ENCODE results near the gene ATXN1. TPM values are rescaled to one million over a fixed set of nuclear protein-coding genes. Genes with fewer than 3 reads are reported as not detected.

Gene ATXN1
- total RNA-seq, 4 donors from 2014 or later, result 16.3 to 52.2 (median 25.7) TPM

DNA sequence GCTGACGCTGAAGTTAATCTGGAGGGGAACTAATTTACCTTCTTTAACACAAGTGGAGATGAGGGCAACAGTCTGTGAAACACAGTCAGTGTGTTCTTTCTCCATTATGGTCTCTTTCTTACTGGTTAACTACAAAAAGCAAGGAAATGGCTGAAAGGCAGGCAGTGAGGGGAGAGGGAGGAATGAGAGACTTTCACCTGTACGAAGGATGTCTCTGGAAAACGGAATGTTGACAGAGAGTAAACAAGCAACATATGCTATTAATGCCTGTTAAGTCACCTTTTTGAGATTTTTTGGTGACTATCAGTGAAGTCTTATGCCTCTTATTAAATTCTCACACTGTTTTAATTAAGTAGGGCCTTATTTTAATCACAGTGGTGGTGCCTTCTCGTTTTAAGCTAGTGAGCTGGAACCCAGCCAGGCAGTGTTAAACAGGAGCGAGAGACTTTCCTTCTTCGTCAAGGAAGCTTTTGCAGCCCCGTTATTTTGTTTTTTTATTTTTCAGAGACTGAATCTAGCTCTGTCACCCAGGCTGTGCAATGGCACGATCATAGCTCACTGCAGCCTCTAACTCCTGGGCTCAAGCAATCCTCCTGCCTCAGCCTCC is 165.6 kb downstream of the ATXN1 start:
- 78% methylated on average over 8 of the region's 8 CpGs for WGBS, 2 donors
- no peak overlapping the region for H3K4me3 ChIP-seq (ENCODE audit: low read depth, poor library complexity, severe bottlenecking)
- no peak for DNase-seq (ENCODE audit: low spot score in 2 of 2)
- intact Hi-C loops (cut with DNase I; ENCODE audit: low total_unique reads), result no loop called here
- no peak for TF ChIP-seq POLR2A (IDR thresholded peaks at IDR 0.05)
- TF ChIP-seq, protein P1, sequence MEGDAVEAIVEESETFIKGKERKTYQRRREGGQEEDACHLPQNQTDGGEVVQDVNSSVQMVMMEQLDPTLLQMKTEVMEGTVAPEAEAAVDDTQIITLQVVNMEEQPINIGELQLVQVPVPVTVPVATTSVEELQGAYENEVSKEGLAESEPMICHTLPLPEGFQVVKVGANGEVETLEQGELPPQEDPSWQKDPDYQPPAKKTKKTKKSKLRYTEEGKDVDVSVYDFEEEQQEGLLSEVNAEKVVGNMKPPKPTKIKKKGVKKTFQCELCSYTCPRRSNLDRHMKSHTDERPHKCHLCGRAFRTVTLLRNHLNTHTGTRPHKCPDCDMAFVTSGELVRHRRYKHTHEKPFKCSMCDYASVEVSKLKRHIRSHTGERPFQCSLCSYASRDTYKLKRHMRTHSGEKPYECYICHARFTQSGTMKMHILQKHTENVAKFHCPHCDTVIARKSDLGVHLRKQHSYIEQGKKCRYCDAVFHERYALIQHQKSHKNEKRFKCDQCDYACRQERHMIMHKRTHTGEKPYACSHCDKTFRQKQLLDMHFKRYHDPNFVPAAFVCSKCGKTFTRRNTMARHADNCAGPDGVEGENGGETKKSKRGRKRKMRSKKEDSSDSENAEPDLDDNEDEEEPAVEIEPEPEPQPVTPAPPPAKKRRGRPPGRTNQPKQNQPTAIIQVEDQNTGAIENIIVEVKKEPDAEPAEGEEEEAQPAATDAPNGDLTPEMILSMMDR (IDR thresholded peaks at IDR 0.05), result no peak

DNA sequence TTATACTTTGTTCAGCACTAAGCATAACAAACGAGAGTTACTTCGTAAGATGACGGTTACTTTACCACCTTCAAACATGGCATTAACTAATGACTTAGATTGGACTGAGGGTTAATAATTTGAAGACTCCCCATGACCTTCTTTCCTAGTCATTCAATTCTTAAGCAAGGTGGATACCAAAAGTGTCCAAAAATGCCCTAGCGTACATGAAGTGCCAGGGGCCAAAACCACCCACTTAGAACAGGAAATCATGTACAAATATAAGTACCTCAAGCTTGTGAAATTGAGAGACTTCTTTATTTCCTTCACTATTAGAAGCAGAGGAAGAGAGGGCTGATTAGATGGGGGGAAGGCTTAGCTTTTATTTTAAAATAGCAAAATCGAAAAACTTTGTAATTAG is 166.4 kb downstream of the ATXN1 start:
- no peak for DNase-seq (ENCODE audit: low spot score in 2 of 2)
- no peak overlapping the region for H3K4me3 ChIP-seq (ENCODE audit: low read depth, poor library complexity, severe bottlenecking)
- no peak for TF ChIP-seq POLR2A (IDR thresholded peaks at IDR 0.05)
- TF ChIP-seq, protein P1 (IDR thresholded peaks at IDR 0.05), result no peak
- WGBS, 2 donors, result 85 to 93% methylated on average over 5 of the region's 5 CpGs
- intact Hi-C loops (cut with DNase I; ENCODE audit: low total_unique reads), result no loop called here

DNA sequence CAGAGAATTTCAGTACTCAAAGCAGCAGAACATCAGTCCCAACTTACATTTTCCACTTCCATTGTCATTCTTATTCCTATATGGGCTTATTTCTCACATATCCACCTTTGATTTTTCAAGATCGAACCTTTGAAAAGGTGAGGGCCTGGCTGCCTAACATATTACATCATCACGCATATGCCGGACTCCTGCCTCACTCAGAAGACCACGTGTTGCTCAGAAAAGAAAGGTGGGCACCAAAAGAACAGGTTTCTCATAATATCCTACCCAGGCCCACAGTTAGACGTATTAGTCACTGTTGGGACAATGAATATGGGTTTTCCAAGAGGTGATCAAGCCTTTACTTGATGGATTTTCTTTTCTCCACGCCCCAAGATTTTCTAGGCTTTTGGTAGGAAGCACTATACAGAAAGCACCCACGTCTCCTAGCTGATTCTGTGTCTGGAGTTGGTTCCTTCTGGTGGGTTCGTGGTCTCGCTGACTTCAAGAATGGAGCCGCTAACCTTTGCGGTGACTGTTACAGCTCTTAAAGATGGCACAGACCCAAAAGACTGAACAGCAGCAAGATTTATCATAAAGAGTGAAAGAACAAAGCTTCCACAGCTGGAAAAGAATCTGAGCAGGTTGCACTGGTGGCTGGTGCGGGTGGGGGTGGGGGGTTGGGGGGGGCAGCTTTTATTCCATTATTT is 168.9 kb downstream of the ATXN1 start:
- no peak overlapping the region for H3K4me3 ChIP-seq (ENCODE audit: low read depth, poor library complexity, severe bottlenecking)
- DNase-seq (ENCODE audit: low spot score in 2 of 2), result no peak
- WGBS, 2 donors, result 89 to 90% methylated on average over 12 of the region's 12 CpGs
- no peak for TF ChIP-seq POLR2A (IDR thresholded peaks at IDR 0.05)
- TF ChIP-seq, protein P1 (IDR thresholded peaks at IDR 0.05), result no peak
- intact Hi-C loops (cut with DNase I; ENCODE audit: low total_unique reads), result no loop called here

DNA sequence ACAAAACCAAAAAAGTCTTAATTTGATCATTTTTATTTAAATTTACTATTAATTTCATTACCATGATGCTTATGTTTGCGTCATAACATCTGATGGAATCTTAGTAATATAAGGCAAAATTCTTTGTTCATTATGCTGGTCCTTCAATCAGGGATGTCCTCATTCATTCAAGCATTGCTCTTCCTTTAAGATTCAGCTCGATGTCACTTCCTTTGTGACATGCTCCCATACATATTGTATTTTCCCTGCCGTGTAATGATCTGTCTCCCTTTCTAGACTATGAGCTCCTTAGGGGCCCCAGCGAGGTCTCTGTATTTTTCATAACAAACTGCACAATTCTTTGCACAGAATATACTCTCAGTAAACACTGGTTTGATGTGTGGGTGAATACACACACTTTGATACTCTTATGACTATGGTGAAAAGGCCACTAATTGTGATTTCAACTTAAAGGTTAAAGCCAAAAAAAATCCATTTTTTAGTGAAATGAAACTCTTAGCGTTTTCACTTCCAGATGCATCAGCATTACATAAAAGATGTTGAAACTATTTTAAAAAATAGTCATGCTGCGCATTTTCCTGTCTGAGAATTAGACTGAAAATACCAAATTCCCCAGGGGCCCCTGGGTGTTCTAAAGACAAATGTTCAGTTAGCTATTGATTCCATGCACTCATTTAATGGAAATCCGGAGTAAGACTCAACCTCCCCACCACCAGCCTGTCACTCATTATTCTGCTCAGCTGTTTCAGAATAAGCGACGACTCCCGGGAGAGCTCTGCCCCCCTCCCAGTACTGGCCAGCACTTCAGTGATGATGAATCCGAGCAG is 169.7 kb downstream of the ATXN1 start:
- 72 to 83% methylated on average over 11 of the region's 11 CpGs for WGBS, 2 donors
- intact Hi-C loops (cut with DNase I; ENCODE audit: low total_unique reads), result no loop called here
- DNase-seq (ENCODE audit: low spot score in 2 of 2), result no peak
- TF ChIP-seq, protein P1 (IDR thresholded peaks at IDR 0.05), result no peak
- TF ChIP-seq POLR2A (IDR thresholded peaks at IDR 0.05), result no peak
- H3K4me3 ChIP-seq (ENCODE audit: low read depth, poor library complexity, severe bottlenecking), result no peak overlapping the region

DNA sequence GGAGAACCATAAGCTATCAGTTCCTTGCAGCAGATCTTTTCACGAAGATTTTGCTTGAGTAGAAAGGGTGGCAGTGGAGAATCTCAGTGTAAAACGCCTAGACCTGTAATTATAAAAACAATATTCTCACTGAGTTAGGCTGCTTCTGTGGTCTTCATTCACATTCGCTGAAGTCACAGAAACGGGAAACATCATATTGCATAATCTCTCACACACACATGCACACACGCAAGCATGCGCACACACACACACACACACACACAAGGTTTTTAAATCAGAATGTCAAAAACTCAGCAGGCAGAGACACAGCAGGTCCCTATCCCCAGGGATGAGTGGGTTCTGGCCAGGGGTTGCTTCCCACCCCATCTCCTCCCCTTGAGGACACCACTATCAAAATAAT is 175.5 kb downstream of the ATXN1 start:
- no peak overlapping the region for H3K4me3 ChIP-seq (ENCODE audit: low read depth, poor library complexity, severe bottlenecking)
- TF ChIP-seq POLR2A (IDR thresholded peaks at IDR 0.05), result no peak
- TF ChIP-seq, protein P1 (IDR thresholded peaks at IDR 0.05), result no peak
- no peak for DNase-seq (ENCODE audit: low spot score in 2 of 2)
- WGBS, 2 donors, result 78 to 83% methylated on average over 6 of the region's 6 CpGs
- intact Hi-C loops (cut with DNase I; ENCODE audit: low total_unique reads), result no loop called here

Data from lower leg skin (tissue), 4 donors.